H9 (cell line): ENCODE data around the gene DMRT1. TPM values are rescaled to one million over a fixed set of nuclear protein-coding genes. Genes with fewer than 3 reads are reported as not detected.

Experiments used
- DNase-seq: peaks from one replicate; pipeline ENCODE4 v3.0.0-alpha.2; 2017
- H2AFZ ChIP-seq: one replicate; pipeline ENCODE4 v1.6.1; 2013; ENCODE audit warnings: mild to moderate bottlenecking, low read length, control low read depth, moderate library complexity
- H2AK5ac ChIP-seq: 2 replicates; pipeline ENCODE4 v1.6.1; 2013; ENCODE audit warnings: low read length, control low read depth, mixed read lengths; ENCODE audit not compliant: insufficient read length
- H2BK120ac ChIP-seq: one replicate; pipeline ENCODE4 v1.6.1; 2013; ENCODE audit warnings: low read depth, mild to moderate bottlenecking, low read length, control low read depth, inconsistent platforms; ENCODE audit not compliant: poor library complexity, severe bottlenecking
- H2BK12ac ChIP-seq: 2 replicates; pipeline ENCODE4 v1.6.1; 2013; ENCODE audit warnings: low read length, control low read depth, mixed read lengths, low read depth; ENCODE audit not compliant: insufficient read length
- H2BK15ac ChIP-seq: 2 replicates; pipeline ENCODE4 v1.6.1; 2013; ENCODE audit warnings: low read depth, low read length, control low read depth
- H2BK20ac ChIP-seq: one replicate; pipeline ENCODE4 v1.6.1; 2013; ENCODE audit warnings: low read depth, mild to moderate bottlenecking, low read length, control low read depth, inconsistent platforms; ENCODE audit not compliant: poor library complexity, severe bottlenecking
- H2BK5ac ChIP-seq: 2 replicates; pipeline ENCODE4 v1.6.1; 2013; ENCODE audit warnings: low read length, control low read depth, mixed read lengths; ENCODE audit not compliant: insufficient read length
- H3K14ac ChIP-seq: 2 replicates; pipeline ENCODE4 v1.6.1; 2013; ENCODE audit warnings: low read length, control low read depth; ENCODE audit not compliant: insufficient read depth
- H3K18ac ChIP-seq: 2 replicates; pipeline ENCODE4 v1.6.1; 2013; ENCODE audit warnings: low read depth, mild to moderate bottlenecking, mixed read lengths, low read length, control low read depth; ENCODE audit not compliant: insufficient read length
- H3K23ac ChIP-seq: 2 replicates; pipeline ENCODE4 v1.6.1; 2013; ENCODE audit warnings: low read length, control low read depth, mixed read lengths, low read depth; ENCODE audit not compliant: insufficient read length
- H3K23me2 ChIP-seq: 2 replicates; pipeline ENCODE4 v1.6.1; 2013; ENCODE audit warnings: low read depth, mild to moderate bottlenecking, mixed read lengths, low read length, control low read depth; ENCODE audit not compliant: insufficient read length, poor library complexity, severe bottlenecking
- H3K27ac ChIP-seq: 2 replicates; pipeline ENCODE4 v1.5.1; 2013; ENCODE audit warnings: low read length, control low read depth, mixed read lengths, low read depth; ENCODE audit not compliant: insufficient read length
- H3K27me3 ChIP-seq: 2 replicates; pipeline ENCODE4 v1.6.1; 2013; ENCODE audit warnings: low read length, control low read depth, inconsistent platforms; ENCODE audit not compliant: insufficient read depth
- H3K4ac ChIP-seq: 2 replicates; pipeline ENCODE4 v1.6.1; 2013; ENCODE audit warnings: low read depth, mild to moderate bottlenecking, control low read depth, inconsistent platforms, low read length, moderate library complexity
- H3K4me1 ChIP-seq: 2 replicates; pipeline ENCODE4 v1.6.1; 2013; ENCODE audit warnings: low read length, control low read depth, inconsistent platforms; ENCODE audit not compliant: insufficient read depth
- H3K4me2 ChIP-seq: 2 replicates; pipeline ENCODE4 v1.6.1; 2013; ENCODE audit warnings: low read length, control low read depth, mixed read lengths; ENCODE audit not compliant: insufficient read length, insufficient read depth
- H3K56ac ChIP-seq: 2 replicates; pipeline ENCODE4 v1.6.1; 2013; ENCODE audit warnings: low read depth, mild to moderate bottlenecking, mixed read lengths, low read length, control low read depth; ENCODE audit not compliant: insufficient read length
- H3K79me1 ChIP-seq: 2 replicates; pipeline ENCODE4 v1.6.1; 2013; ENCODE audit warnings: low read depth, mild to moderate bottlenecking, moderate library complexity, low read length, control low read depth, inconsistent platforms; ENCODE audit not compliant: insufficient read depth, poor library complexity, severe bottlenecking
- H3K79me2 ChIP-seq: 2 replicates; pipeline ENCODE4 v1.6.1; 2013; ENCODE audit warnings: low read length, control low read depth, inconsistent platforms; ENCODE audit not compliant: insufficient read depth
- H3K9ac ChIP-seq: 2 replicates; pipeline ENCODE4 v1.6.1; 2013; ENCODE audit warnings: low read length, control low read depth, mixed read lengths; ENCODE audit not compliant: insufficient read length; ENCODE audit errors: extremely low read depth
- H3K9me3 ChIP-seq: one replicate; pipeline ENCODE4 v1.6.1; 2013; ENCODE audit warnings: low read depth, low read length, inconsistent platforms; ENCODE audit not compliant: control insufficient read depth
- H3T11ph ChIP-seq: one replicate; pipeline ENCODE4 v1.6.1; 2013; ENCODE audit warnings: mild to moderate bottlenecking, low read length, control low read depth, inconsistent platforms
- H4K20me1 ChIP-seq: one replicate; pipeline ENCODE4 v1.6.1; 2013; ENCODE audit not compliant: control insufficient read depth, insufficient read length, insufficient read depth
- H4K5ac ChIP-seq: 2 replicates; pipeline ENCODE4 v1.6.1; 2013; ENCODE audit warnings: low read depth, mild to moderate bottlenecking, mixed read lengths, low read length, control low read depth; ENCODE audit not compliant: insufficient read length
- H4K8ac ChIP-seq: replicated peaks from 2 replicates; pipeline ENCODE4 v1.6.1; 2013; ENCODE audit warnings: low read length, control low read depth, mixed read lengths, low read depth; ENCODE audit not compliant: insufficient read length
- H4K91ac ChIP-seq: 2 replicates; pipeline ENCODE4 v1.6.1; 2013; ENCODE audit warnings: low read depth, mild to moderate bottlenecking, moderate library complexity, mixed read lengths, low read length, control low read depth; ENCODE audit not compliant: insufficient read length
- H3K27ac Mint-ChIP-seq, 3 experiments: 2 replicates in 2 of 3; 3 replicates in 1 of 3; pipeline ENCODE4 v1.8.0; 2020 to 2021; ENCODE audit warnings: mixed read lengths in 3 of 3, mild to moderate bottlenecking in 1 of 3, moderate library complexity in 1 of 3
- H3K27me3 Mint-ChIP-seq: 2 replicates; pipeline ENCODE4 v1.8.0; 2021; ENCODE audit warnings: low read depth, mild to moderate bottlenecking, moderate library complexity, mixed read lengths
- H3K36me3 Mint-ChIP-seq, 3 experiments: 2 replicates in 2 of 3; 3 replicates in 1 of 3; pipeline ENCODE4 v1.8.0; 2020 to 2021; ENCODE audit warnings: low read depth in 3 of 3, mixed read lengths in 3 of 3; ENCODE audit not compliant: insufficient read depth in 1 of 3
- H3K4me1 Mint-ChIP-seq, 2 experiments: 2 replicates each; pipeline ENCODE4 v1.8.0; 2020; ENCODE audit warnings: mixed read lengths in 2 of 2
- H3K4me3 Mint-ChIP-seq, 2 experiments: 2 replicates in 1 of 2; 3 replicates in 1 of 2; pipeline ENCODE4 v1.8.0; 2020 to 2021; ENCODE audit warnings: mild to moderate bottlenecking in 2 of 2, mixed read lengths in 2 of 2, moderate library complexity in 1 of 2
- H3K9me3 Mint-ChIP-seq, 2 experiments: 2 replicates in 1 of 2; 3 replicates in 1 of 2; pipeline ENCODE4 v1.8.0; 2020; ENCODE audit warnings: mild to moderate bottlenecking in 2 of 2, mixed read lengths in 2 of 2, moderate library complexity in 1 of 2
- WGBS: extraction: QIAGEN DNeasy Blood & Tissue Kit; methylation state at CpG from one replicate; pipeline ENCODE4 v1.1.7; 2013; ENCODE audit warnings: missing lambda C conversion rate, low lambda C conversion rate, mixed read lengths; ENCODE audit not compliant: insufficient read length; ENCODE audit errors: extremely low coverage; 5-methylcytosine and 5-hydroxymethylcytosine counted together
- total RNA-seq: library from RNA; stranded (reverse); gene quantifications from 2 replicates; pipeline ENCODE4 v1.2.1, GENCODE V29; 2021
- TF ChIP-seq, protein P1 (sequence below): fragments of 200-600 bp; sonication (generic); conservative IDR thresholded peaks from 3 replicates; pipeline ENCODE4 v1.8.0; 2021; ENCODE audit warnings: antibody characterized with exemption, mild to moderate bottlenecking

The DMRT1 gene
- total RNA-seq, 1 experiment from 2014 or later: not detected

DNA sequence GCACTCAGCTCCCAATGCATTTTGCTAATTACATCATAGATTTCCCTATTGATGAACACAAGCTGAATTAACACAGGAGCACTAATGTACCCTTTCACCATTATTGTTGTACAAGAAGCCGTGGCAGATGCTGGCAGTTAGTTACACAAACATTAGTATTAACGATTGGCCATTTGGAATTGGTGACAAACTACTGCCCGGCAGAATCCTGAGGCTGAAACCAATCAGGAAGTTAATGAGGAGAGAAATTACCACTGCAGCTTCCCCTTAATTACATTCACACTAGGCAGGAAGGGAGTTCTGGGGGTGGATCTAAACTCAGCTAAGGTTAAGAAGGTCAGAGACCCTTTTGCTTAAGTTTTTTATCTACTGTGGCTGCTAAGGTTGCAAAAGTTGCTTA lies 125.4 kb downstream of the DMRT1 start:
- Histone ChIP-seq H3K18ac (no peak overlapping the region), H3K23ac (no peak overlapping the region), H3K4ac (no peak overlapping the region), H3K79me1 (no peaks in the 10 kb centered on the region), H2BK120ac (no peak overlapping the region), H3K9ac (no peak overlapping the region), H4K91ac (no peak overlapping the region), H3K4me1 (peaks cover 2% of the 10 kb centered on the region; the same call in 1 of the 2 replicates), H4K8ac (no peak overlapping the region), H3K9me3 (no peaks in the 10 kb centered on the region), H3K4me2 (no peak overlapping the region), H3K23me2 (peaks cover 14% of the 10 kb centered on the region), H3T11ph (no peak overlapping the region), H4K20me1 (no peaks in the 10 kb centered on the region), H2AK5ac (no peak overlapping the region), H4K5ac (no peak overlapping the region), H3K79me2 (no peaks in the 10 kb centered on the region), H2BK20ac (no peak overlapping the region), H3K27me3 (peaks cover 38% of the 10 kb centered on the region; the same call in 1 of the 2 replicates), H2BK5ac (no peak overlapping the region), H2BK15ac (no peak overlapping the region), H2BK12ac (no peak overlapping the region), H2AFZ (no peak overlapping the region), H3K14ac (no peak overlapping the region), H3K27ac (no peak overlapping the region), H3K56ac (no peak overlapping the region)
- Mint-ChIP-seq H3K4me1 (peaks cover 16 to 30% of the 10 kb centered on the region in 2 experiments), H3K9me3 (no peaks in the 10 kb centered on the region; a peak in 3 of 5 replicates), H3K4me3 (no peak overlapping the region), H3K27ac (no peak overlapping the region), H3K27me3 (peaks cover 98% of the 10 kb centered on the region), H3K36me3 (no peaks in the 10 kb centered on the region; a peak in 1 of 7 replicates)
- DNase-seq: no peak
- TF ChIP-seq, protein P1, sequence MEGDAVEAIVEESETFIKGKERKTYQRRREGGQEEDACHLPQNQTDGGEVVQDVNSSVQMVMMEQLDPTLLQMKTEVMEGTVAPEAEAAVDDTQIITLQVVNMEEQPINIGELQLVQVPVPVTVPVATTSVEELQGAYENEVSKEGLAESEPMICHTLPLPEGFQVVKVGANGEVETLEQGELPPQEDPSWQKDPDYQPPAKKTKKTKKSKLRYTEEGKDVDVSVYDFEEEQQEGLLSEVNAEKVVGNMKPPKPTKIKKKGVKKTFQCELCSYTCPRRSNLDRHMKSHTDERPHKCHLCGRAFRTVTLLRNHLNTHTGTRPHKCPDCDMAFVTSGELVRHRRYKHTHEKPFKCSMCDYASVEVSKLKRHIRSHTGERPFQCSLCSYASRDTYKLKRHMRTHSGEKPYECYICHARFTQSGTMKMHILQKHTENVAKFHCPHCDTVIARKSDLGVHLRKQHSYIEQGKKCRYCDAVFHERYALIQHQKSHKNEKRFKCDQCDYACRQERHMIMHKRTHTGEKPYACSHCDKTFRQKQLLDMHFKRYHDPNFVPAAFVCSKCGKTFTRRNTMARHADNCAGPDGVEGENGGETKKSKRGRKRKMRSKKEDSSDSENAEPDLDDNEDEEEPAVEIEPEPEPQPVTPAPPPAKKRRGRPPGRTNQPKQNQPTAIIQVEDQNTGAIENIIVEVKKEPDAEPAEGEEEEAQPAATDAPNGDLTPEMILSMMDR: no peak
- WGBS: no CpG with 5 or more reads among the region's 3 CpGs
